Epithelial cell of esophagus (primary cell): ENCODE measurements around the gene ETV6.

Experiments used
- DNase-seq: peaks from one replicate; pipeline ENCODE4 v3.0.0; 2010; ENCODE audit warnings: low read depth
- H3K4me3 ChIP-seq: 2 replicates; pipeline ENCODE4 v1.5.1; 2011; ENCODE audit warnings: mild to moderate bottlenecking, low read length, control low read depth
- CTCF ChIP-seq: IDR thresholded peaks from 2 replicates; pipeline ENCODE4 v1.5.1; 2011; ENCODE audit warnings: low read depth, mild to moderate bottlenecking, low read length, control low read depth, inconsistent platforms; ENCODE audit not compliant: insufficient read depth; ENCODE audit errors: missing control alignments

ETV6 gene

GRCh38 chr12:11711651-11712327, 62.3 kb downstream of the ETV6 start:
- no peak overlapping the region for H3K4me3 ChIP-seq
- no peak for TF ChIP-seq CTCF
- DNase-seq = no peak

GRCh38 chr12:11712491-11712890, 63.0 kb downstream of the ETV6 start:
- no peak for TF ChIP-seq CTCF
- H3K4me3 ChIP-seq = no peak overlapping the region
- DNase-seq = no peak

- TF ChIP-seq CTCF = no peak
- no peak for DNase-seq
- no peak overlapping the region for H3K4me3 ChIP-seq
These were observed 63.7 kb downstream of the ETV6 start for GRCh38 chr12:11713202-11713601.

- no peak for DNase-seq
- no peak for TF ChIP-seq CTCF
- H3K4me3 ChIP-seq = no peak overlapping the region
These were observed 65.2 kb downstream of the ETV6 start for GRCh38 chr12:11714626-11715025.

- DNase-seq = no peak
- no peak overlapping the region for H3K4me3 ChIP-seq
- TF ChIP-seq CTCF = no peak
These were observed 66.1 kb downstream of the ETV6 start for GRCh38 chr12:11715621-11716020.

- no peak for TF ChIP-seq CTCF
- no peak overlapping the region for H3K4me3 ChIP-seq
- DNase-seq = peak; percentile 31
These were observed 67.5 kb downstream of the ETV6 start for GRCh38 chr12:11716794-11717518.
